ENCODE results near the gene SMIM34.
"Not testable (repeated sequence)": the region's sequence is repeated elsewhere in the genome, so short reads cannot be mapped to it uniquely, and the experiment has no call there.

The SMIM34 gene

GRCh38 chr21:34374462-34374861 is 49.3 kb downstream of the SMIM34 start:
- H3K4me3 ChIP-seq (ENCODE audit: low read depth, low read length): not testable (repeated sequence)

- no peak overlapping the region for H3K4me3 ChIP-seq (ENCODE audit: low read depth, low read length)
These were observed 51.4 kb downstream of the SMIM34 start for GRCh38 chr21:34372321-34372720.

GRCh38 chr21:34369741-34370140 is 54.0 kb downstream of the SMIM34 start:
- no peak overlapping the region for H3K4me3 ChIP-seq (ENCODE audit: low read depth, low read length)

Measured in iPS-11a (cell line).